GM18520 (cell line): Measurements from ENCODE around the gene IGFL3.
"Not testable (repeated sequence)": the region's sequence is repeated elsewhere in the genome, so short reads cannot be mapped to it uniquely, and the experiment has no call there.

Source experiments
- ATAC-seq: cut with Tn5 transposase; IDR thresholded peaks from one replicate; pipeline ENCODE4 v1.9.1; 2021; ENCODE audit not compliant: unreplicated experiment

The IGFL3 gene

GRCh38 chr19:46126086-46126580 is 1.6 kb upstream of the IGFL3 start:
- ATAC-seq: no peak

- ATAC-seq: no peak
Measured at GRCh38 chr19:46125447-46125846, 959 bp upstream of the IGFL3 start.

GRCh38 chr19:46118136-46118535 is 6.4 kb downstream of the IGFL3 start:
- ATAC-seq: no peak

GRCh38 chr19:46116121-46116520 is 8.4 kb downstream of the IGFL3 start:
- no peak for ATAC-seq

GRCh38 chr19:46115396-46116106 is 8.9 kb downstream of the IGFL3 start:
- no peak for ATAC-seq

GRCh38 chr19:46113726-46114125 is 10.8 kb downstream of the IGFL3 start:
- ATAC-seq: no peak

- no peak for ATAC-seq
Measured at GRCh38 chr19:46112527-46112926, 12.0 kb downstream of the IGFL3 start.

GRCh38 chr19:46111376-46111775 is 13.1 kb downstream of the IGFL3 start:
- ATAC-seq: no peak

- no peak for ATAC-seq
Measured at GRCh38 chr19:46109876-46110275, 14.6 kb downstream of the IGFL3 start.

- ATAC-seq: no peak
Measured at GRCh38 chr19:46107371-46107770, 17.1 kb downstream of the IGFL3 start.

GRCh38 chr19:46102333-46102732 is 22.2 kb downstream of the IGFL3 start:
- not testable (repeated sequence) for ATAC-seq

GRCh38 chr19:46101293-46101692 is 23.2 kb downstream of the IGFL3 start:
- ATAC-seq: no peak

- ATAC-seq: no peak
Measured at GRCh38 chr19:46100344-46100743, 24.1 kb downstream of the IGFL3 start.

- ATAC-seq: no peak
Measured at GRCh38 chr19:46090444-46090843, 34.0 kb downstream of the IGFL3 start.

- no peak for ATAC-seq
Measured at GRCh38 chr19:46089432-46089831, 35.1 kb downstream of the IGFL3 start.

GRCh38 chr19:46088101-46088500 is 36.4 kb downstream of the IGFL3 start:
- ATAC-seq: no peak

GRCh38 chr19:46085888-46086287 is 38.6 kb downstream of the IGFL3 start:
- no peak for ATAC-seq

GRCh38 chr19:46082728-46083050 is 41.8 kb downstream of the IGFL3 start:
- ATAC-seq: no peak

GRCh38 chr19:46081928-46082727 is 42.4 kb downstream of the IGFL3 start:
- ATAC-seq: no peak

GRCh38 chr19:46080561-46080960 is 43.9 kb downstream of the IGFL3 start:
- ATAC-seq: no peak

GRCh38 chr19:46079576-46079975 is 44.9 kb downstream of the IGFL3 start:
- ATAC-seq: no peak

GRCh38 chr19:46078573-46079332 is 45.7 kb downstream of the IGFL3 start:
- ATAC-seq: not testable (repeated sequence)
